NCI-H2171 (cell line): ENCODE results near the gene CAPZB.
"Not testable (repeated sequence)": the region's sequence is repeated elsewhere in the genome, so short reads cannot be mapped to it uniquely, and the experiment has no call there.

Experiments
- DNase-seq: peaks from one replicate; lab custom pipeline; 2025; lab: John Stamatoyannopoulos, UW

Gene CAPZB

DNA sequence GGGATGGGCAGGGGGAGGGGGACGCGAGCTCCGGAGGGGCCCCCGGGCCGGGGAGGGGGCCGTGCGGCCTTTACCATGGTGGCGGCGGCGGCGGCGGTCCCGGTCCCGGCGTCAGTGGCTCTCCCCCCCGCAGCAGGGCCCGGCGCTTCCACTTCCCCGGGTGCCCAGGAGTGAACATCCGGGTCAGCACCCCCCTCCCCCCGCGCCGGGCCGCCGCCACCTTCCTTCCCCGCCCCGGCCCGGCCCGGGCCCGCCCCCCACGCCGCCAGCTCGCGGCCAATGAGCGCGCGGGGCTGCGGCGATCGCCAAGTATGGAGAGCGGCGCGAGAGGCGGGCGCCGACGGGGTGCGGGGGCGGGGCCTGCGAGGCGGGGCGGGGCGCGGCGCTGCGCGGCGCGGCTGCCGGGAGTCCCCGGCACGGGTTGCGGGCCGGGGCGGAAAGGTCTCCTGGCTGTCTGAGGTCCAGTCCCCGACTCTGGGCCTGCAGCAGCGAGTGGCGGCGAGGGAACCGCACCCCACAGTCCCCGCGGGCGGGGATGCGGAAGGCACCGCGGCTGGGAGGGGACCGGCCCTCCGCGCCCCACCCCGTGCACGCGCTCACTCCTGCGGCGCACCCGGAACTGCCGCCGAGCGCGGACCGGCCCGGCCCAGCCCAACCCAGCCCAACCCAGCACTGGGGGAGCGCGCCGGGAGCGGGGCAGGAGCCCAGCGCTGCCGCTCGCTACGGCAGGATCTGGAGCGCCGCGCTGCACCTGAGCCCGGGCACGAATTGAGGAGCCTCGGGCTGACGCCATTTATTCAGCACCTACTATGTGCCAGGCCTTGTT, at the start of gene CAPZB:
Gene CAPZB (minus strand): TSS at position 178 of the 826 bp plus-strand sequence. CDS start 101 bp downstream, at position 77.
- DNase-seq: peak; percentile 87

DNA sequence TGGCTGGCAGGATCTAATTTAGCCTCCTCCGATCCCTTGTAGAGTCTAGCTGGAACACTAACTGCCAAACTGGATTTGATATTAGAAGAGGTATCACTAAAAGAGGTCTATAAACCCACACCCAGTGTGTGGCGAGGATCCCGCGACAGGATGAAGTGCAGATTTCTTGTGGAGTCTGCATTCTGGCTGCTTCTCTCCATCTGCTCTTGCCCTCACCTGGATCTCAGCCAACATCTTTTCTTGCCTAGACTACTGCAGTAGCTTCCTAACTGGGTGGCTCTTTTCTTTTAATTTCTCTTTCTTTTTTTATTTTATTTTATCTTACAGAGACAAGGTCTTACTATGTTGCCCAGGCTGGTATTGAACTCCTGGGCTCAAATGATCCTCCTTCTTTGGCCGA, 48.9 kb upstream of the CAPZB start:
- peak; percentile 11 for DNase-seq

DNA sequence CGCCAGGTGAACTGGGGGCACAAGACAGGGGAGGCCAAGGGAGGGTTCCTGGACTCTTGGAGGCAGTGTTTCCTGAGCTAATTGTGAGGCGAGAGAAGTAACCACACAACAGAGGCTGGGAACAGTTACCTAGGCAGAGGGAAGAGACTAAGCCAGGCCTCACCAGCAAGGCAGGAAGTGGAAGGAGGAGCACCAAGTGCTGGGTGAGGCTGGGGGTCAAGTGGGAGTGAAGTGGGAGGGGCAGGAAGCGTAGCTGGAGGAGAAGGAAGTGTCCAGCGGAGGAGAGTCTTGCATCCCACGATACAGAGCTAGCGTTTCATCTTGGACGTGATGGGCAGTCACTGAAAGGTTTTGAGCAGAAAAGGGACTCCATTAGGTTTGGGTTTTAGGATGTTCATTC, 48.3 kb upstream of the CAPZB start:
- DNase-seq: no peak

GRCh38 chr1:19532519-19532918, 47.2 kb upstream of the CAPZB start:
- no peak for DNase-seq

GRCh38 chr1:19529664-19530063, 44.3 kb upstream of the CAPZB start:
- no peak for DNase-seq

DNA sequence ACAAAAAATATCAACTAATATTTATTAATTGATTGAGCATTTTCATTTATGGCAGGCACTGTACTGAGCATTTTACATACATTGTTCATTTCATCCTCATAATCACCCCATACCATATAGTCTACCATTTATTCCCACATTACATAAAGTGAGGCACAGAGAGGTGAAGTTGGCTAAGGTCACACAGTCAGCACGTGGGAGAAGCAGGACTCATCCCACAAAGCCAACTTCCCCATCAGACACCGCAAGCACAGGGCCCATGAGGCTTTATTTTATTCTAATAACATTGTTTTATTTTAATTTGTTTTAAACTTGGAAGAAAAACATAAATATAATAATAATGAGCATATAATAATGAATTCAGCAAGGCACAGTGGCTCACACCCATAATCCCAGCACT, 43.1 kb upstream of the CAPZB start:
- no peak for DNase-seq

DNA sequence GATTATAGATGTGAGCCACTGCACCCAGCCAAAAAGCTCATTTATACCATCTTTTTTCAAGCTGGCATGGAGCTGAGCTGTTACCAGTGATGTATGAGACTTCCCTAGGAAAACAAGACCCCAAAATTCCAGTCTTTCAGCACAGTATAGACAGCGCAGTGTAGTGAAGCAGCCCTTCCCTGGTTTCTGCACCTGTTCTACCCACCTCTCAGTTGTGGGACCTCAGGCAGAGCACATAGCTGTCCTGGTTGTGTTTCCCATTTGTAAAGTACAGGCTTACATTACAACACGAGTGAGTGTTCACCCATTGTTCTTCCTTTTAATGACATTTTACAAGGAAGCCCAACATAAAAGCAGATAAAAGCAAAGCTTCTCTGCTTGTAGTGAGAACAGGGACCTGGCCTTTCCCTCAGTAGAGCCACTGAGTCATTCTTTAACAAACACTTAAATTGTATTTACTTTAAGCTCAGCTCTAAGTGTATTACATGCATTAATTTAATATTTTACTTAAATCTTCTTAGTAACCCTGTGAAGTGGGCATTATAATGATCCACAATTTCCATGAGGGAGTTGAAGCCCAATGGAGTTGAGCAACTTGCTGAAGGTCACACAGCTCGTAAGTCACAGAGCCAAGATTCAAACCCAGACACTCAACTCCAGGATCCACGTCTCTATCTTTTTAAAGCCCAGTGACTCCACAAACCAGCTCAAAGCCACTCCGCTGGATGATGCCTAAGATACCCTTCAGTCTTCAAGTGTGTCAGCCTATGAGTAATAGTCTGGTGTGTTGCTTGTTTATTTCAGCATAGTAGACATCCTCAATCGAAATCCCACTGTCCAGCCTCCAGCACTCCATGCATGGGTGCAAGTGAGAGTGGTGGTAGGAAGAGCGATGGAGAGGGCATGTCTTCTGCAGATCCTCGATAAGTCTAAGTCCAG, 40.5 kb upstream of the CAPZB start:
- DNase-seq: no peak

GRCh38 chr1:19524791-19525190, 39.5 kb upstream of the CAPZB start:
- DNase-seq: no peak

GRCh38 chr1:19522570-19522969, 37.2 kb upstream of the CAPZB start:
- DNase-seq: not testable (repeated sequence)

DNA sequence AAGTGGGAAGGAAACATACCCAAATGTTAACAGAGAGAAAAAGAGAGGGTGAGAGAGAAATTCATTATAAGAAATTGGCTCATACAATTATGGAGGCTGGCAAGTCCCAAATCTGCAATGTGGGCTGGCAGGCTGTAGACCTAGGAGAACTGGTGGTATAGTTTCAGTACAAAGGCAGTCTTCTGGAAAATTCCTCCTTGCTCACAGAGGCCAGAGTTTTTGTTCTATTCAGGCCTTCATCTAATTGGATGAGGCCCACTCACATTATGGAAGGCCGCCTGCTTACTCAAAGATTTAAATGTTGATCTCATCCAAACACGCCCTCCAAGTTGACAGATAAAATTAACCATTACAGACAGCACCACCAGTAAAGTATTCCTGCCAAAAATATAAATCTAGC, 36.1 kb upstream of the CAPZB start:
- no peak for DNase-seq

DNA sequence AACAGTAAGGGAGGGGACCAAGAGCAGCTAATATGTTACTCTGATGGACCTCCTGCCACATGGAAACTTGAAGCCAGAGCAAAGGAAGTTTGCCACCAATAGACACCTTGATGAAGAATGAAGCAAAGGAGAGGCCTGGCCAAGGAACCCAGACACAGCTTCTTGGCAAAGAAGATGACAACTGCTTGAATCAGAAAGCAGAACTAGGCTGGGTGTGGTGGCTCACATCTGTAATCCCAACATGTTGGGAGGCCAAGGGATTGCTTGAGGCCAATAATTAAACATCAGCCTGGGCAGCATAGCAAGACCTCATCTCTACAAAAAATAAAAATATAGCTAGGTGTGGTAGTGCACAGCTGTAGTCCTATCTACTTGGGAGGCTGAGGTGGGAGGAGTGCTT, 31.7 kb upstream of the CAPZB start:
- DNase-seq: no peak

DNA sequence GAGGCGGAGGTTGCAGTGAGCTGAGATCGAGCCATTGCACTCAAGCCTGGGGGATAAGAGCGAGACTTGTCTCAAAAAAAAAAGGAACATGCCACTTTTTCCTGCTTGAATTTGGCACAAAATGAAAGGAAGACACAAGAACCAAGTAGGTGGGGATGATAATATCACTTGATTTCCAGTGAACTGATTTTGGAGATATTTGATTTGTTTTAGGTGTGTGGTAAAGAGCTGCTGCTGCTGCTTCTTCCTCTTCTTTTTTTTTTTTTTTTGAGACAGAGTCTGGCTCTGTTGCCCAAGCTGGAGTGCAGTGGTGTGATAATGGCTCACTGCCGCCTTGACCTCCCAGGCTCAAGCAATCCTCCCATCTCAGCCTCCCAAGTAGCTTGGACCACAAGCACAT, 29.9 kb upstream of the CAPZB start:
- no peak for DNase-seq

DNA sequence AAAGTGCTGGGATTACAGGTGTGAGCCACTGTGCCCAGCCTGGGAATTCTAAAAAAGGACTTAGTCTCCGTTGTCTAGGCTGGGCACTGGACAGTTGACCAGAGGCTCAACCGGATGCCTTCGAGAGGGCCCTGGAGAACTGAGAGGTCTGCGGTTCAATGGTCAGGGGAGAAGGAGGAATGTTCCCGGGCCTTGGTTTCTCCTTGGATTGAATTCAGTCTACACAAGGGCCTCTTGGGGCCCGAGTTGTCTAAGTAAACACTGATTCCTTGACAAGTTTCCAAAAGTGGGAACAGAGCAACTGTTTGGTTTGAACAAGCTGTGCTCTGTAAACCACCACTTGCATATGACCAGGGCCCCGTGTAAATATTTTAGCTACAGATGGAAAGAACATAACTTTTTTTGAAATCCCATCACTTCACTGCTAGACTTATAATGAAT, 29.1 kb upstream of the CAPZB start:
- no peak for DNase-seq

- DNase-seq: no peak
Observed at GRCh38 chr1:19512545-19512944, 27.2 kb upstream of the CAPZB start.

DNA sequence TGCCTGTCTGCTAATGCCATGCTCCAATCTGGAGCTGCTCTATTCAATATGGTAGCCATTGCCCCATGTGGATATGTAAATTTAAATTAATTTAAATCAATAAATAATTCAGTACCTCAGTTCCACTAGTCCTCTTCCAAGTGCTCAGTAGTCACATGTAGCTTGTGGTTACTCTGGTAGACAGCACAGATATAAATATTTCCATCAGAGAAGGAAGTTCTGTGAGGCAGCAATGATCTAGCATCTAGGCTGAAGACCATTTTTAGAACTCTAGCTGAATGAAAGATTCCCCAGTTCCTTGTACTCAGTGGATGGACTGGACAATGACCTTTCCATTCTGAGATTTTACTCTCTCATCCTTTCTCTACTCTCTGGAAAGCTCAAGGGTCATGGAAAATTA, 25.8 kb upstream of the CAPZB start:
- DNase-seq: no peak

GRCh38 chr1:19509647-19510046, 24.3 kb upstream of the CAPZB start:
- DNase-seq: not testable (repeated sequence)

DNA sequence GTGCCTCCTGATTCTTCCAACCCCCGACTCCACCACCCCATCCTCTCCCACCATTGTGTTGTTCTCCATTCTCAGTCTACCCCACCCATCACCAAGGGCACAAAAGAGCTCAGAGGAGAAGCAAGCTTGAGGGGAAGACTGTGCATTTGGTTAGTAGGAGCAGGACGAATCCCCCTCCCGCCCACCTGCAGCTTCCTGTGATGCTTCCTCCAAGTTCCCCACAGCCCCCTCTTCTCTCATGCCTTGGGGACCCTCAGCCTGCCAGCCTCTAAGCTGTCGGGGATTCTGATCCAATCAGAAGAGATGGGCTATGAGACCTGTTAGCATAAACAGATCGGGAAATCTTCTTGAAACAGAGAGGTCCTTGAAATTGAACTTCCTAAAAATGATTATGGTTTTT, 22.2 kb upstream of the CAPZB start:
- DNase-seq: no peak

- DNase-seq: no peak
Observed at GRCh38 chr1:19505693-19506457, 20.5 kb upstream of the CAPZB start.

- no peak for DNase-seq
Observed at GRCh38 chr1:19504796-19505692, 19.7 kb upstream of the CAPZB start.

GRCh38 chr1:19502284-19502683, 16.9 kb upstream of the CAPZB start:
- not testable (repeated sequence) for DNase-seq

GRCh38 chr1:19499887-19500286, 14.5 kb upstream of the CAPZB start:
- not testable (repeated sequence) for DNase-seq
